KMS-11 (cell line): Measurements from ENCODE around the gene GOLGA6L2.

Experiments
- H2AFZ ChIP-seq: fragments of 200-600 bp; sonication (generic); 2 replicates; pipeline ENCODE4 v1.6.1; 2016; ENCODE audit warnings: antibody characterized with exemption, mixed run types, low read depth
- H3K27ac ChIP-seq: fragments of 200-600 bp; sonication (generic); 2 replicates; pipeline ENCODE4 v1.6.1; 2016; ENCODE audit warnings: mild to moderate bottlenecking, mixed run types
- H3K27me3 ChIP-seq: fragments of 200-600 bp; sonication (generic); 2 replicates; pipeline ENCODE4 v1.6.1; 2017; ENCODE audit warnings: mild to moderate bottlenecking, low read depth, mixed run types, moderate library complexity; ENCODE audit not compliant: insufficient read depth
- H3K36me3 ChIP-seq: fragments of 200-600 bp; sonication (generic); 2 replicates; pipeline ENCODE4 v1.6.1; 2017; ENCODE audit warnings: mild to moderate bottlenecking, mixed run types; ENCODE audit not compliant: insufficient read depth
- H3K4me1 ChIP-seq: fragments of 200-600 bp; sonication (generic); 2 replicates; pipeline ENCODE4 v1.6.1; 2016; ENCODE audit warnings: mild to moderate bottlenecking, low read depth, mixed run types; ENCODE audit not compliant: poor library complexity, severe bottlenecking
- H3K4me2 ChIP-seq: fragments of 200-600 bp; sonication (generic); 2 replicates; pipeline ENCODE4 v1.7.0; 2016; ENCODE audit warnings: mild to moderate bottlenecking, mixed run types
- H3K4me3 ChIP-seq: fragments of 200-600 bp; sonication (generic); IDR thresholded peaks from 2 replicates; pipeline ENCODE4 v1.6.1; 2017; ENCODE audit warnings: low read depth, low read length, mixed read lengths; ENCODE audit not compliant: insufficient read depth
- H3K79me2 ChIP-seq: fragments of 200-600 bp; sonication (generic); 2 replicates; pipeline ENCODE4 v1.6.1; 2016; ENCODE audit warnings: low read depth, mixed run types; ENCODE audit not compliant: insufficient read depth
- H3K9ac ChIP-seq: fragments of 200-600 bp; sonication (generic); 2 replicates; pipeline ENCODE4 v1.6.1; 2016; ENCODE audit warnings: mild to moderate bottlenecking, mixed run types
- H4K20me1 ChIP-seq: fragments of 200-600 bp; sonication (generic); 2 replicates; pipeline ENCODE4 v1.6.1; 2016; ENCODE audit warnings: mild to moderate bottlenecking, mixed run types; ENCODE audit not compliant: insufficient read depth
- TF ChIP-seq, protein P1 (sequence below): fragments of 200-600 bp; sonication (generic); conservative IDR thresholded peaks from 2 replicates; pipeline ENCODE4 v1.6.1; 2017; ENCODE audit warnings: low read depth, mild to moderate bottlenecking, antibody characterized with exemption, low read length, moderate library complexity, mixed read lengths

Gene GOLGA6L2

DNA sequence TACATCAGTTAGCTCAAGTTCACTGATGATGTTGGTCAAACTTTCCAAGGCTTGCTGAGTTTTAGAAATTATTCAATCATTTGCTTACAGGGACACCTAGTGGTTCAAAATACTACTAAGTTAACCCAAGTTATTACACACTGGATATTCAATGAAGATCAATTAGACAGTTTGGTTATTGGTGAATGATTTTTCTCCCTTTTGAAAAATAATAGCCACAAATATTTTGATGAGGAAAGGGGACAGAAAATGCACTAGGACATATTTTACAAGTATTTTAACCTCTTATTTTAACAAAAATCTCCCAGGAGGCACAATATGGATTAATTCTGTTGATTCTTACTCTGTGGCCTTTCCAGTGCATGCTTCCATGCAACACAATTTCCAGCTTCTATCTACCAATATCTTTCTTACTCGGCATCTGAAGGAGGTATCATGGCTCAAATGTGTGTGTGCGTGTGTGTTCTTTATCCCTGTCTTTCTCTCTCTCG, 20.1 kb upstream of the GOLGA6L2 start:
- no peaks in the 10 kb centered on the region for H4K20me1 ChIP-seq
- H3K27ac ChIP-seq: no peak overlapping the region
- TF ChIP-seq, protein P1, sequence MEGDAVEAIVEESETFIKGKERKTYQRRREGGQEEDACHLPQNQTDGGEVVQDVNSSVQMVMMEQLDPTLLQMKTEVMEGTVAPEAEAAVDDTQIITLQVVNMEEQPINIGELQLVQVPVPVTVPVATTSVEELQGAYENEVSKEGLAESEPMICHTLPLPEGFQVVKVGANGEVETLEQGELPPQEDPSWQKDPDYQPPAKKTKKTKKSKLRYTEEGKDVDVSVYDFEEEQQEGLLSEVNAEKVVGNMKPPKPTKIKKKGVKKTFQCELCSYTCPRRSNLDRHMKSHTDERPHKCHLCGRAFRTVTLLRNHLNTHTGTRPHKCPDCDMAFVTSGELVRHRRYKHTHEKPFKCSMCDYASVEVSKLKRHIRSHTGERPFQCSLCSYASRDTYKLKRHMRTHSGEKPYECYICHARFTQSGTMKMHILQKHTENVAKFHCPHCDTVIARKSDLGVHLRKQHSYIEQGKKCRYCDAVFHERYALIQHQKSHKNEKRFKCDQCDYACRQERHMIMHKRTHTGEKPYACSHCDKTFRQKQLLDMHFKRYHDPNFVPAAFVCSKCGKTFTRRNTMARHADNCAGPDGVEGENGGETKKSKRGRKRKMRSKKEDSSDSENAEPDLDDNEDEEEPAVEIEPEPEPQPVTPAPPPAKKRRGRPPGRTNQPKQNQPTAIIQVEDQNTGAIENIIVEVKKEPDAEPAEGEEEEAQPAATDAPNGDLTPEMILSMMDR: peak; percentile 75

DNA sequence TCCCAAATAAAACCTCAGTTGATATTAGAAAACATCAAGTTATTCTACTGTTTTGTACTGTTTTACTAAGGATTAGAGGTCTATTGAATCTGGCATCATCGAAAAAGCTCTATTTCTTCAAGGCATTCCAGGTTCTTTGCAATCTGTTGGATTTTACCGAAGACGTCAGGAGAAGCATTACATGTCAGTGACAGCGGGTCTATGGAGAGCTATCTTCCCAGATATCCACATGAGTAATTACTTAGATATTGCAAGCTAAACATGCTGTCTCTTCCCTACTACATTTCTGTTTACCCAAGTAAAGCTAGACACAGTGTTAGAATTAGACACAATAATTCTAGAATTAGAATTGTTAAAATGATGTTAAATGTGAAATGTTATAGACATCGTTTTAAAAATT, 10.8 kb upstream of the GOLGA6L2 start:
- Histone ChIP-seq H3K9ac (no peak overlapping the region), H4K20me1 (no peaks in the 10 kb centered on the region), H3K79me2 (no peaks in the 10 kb centered on the region), H2AFZ (no peak overlapping the region), H3K4me2 (no peak overlapping the region), H3K27ac (no peak overlapping the region), H3K27me3 (no peaks in the 10 kb centered on the region), H3K4me1 (no peaks in the 10 kb centered on the region), H3K36me3 (no peaks in the 10 kb centered on the region), H3K4me3 (no peak overlapping the region)
- TF ChIP-seq, protein P1: no peak

More for the DNA sequence above, 20.1 kb upstream of the GOLGA6L2 start:
- Histone ChIP-seq H2AFZ (0 out of 2 replicates have a peak overlapping the region, but pooled peaks have one; percentile 19), H3K36me3 (no peaks in the 10 kb centered on the region), H3K4me3 (no peak overlapping the region), H3K79me2 (no peaks in the 10 kb centered on the region), H3K27me3 (no peaks in the 10 kb centered on the region), H3K9ac (no peak overlapping the region), H3K4me1 (no peaks in the 10 kb centered on the region), H3K4me2 (no peak overlapping the region)

DNA sequence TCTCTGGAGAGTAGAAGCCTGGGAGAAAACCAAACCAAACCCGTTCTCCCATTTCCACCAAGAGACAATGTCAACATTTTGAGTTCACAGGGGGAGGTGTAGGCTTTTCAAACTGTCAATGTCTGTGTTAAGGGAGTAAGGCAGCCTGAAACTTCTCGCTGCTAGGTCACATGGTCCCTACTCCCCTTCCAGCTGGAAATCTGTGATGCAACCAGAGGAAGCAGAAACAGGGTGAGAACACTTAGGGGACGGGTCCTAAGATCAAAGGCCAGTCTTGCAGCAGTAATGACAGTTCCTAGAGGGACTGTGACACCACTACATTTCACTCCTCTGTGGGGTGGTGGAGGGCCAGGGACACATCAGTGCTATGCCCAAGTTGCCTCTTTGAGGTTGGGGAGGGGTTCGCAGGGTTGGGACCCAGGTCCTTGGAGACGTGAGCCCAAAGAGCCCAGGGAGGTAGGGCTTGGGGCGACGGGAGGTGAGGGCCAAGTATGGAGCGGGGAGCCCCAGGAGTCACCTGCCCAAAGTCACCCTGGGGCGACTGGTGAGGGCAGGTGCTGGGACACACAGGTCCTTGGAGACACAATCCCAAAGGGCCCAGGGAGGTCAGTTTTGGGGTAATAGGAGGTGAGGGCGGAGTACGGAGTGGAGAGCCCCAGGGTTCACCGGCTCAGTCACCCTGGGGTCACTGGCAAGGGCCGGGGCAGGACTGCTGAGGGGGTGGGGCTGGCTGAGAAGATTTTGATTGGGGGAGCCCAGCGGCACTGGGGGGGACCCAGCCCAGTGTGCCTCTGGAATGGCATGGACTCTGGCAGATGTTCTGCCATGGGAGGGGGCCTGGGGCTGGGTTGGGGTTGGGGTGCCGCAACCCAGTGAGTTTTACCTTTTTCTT, 582 bp downstream of the GOLGA6L2 start:
- Histone ChIP-seq H3K9ac (no peak overlapping the region), H2AFZ (no peak overlapping the region), H3K4me2 (no peak overlapping the region), H4K20me1 (no peaks in the 10 kb centered on the region), H3K79me2 (no peaks in the 10 kb centered on the region), H3K27ac (no peak overlapping the region), H3K36me3 (no peaks in the 10 kb centered on the region), H3K4me1 (no peaks in the 10 kb centered on the region), H3K27me3 (no peaks in the 10 kb centered on the region), H3K4me3 (no peak overlapping the region)
- TF ChIP-seq, protein P1: no peak

DNA sequence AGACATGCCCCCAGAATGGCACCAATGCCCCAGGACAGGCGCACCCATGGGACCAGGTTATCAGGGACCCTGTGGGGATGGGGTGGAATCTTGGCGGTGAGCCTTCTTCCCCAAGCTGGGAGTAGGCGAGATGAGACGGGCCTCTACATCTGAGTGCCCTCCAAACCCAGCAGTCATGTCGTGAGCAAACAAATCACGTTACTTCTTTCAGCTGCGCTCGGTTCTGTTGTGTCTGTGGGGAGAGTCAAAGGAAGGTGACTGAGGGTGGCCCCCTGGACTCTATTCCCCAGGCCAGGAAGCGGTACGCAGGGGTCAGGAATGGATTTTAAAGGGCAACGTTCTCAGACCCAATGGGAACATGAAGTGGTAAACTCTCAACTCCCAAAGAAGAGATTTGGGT, 2.8 kb downstream of the GOLGA6L2 start:
- no peaks in the 10 kb centered on the region for H3K36me3 ChIP-seq
- no peak overlapping the region for H3K4me3 ChIP-seq
- H4K20me1 ChIP-seq: no peaks in the 10 kb centered on the region
- H3K79me2 ChIP-seq: no peaks in the 10 kb centered on the region
- TF ChIP-seq, protein P1: no peak
- H3K4me1 ChIP-seq: peaks cover 3% of the 10 kb centered on the region
- no peak overlapping the region for H3K27ac ChIP-seq
- H3K9ac ChIP-seq: no peak overlapping the region
- peaks cover 4% of the 10 kb centered on the region; the same call in 1 of the 2 replicates for H3K27me3 ChIP-seq
- H3K4me2 ChIP-seq: no peak overlapping the region
- no peak overlapping the region for H2AFZ ChIP-seq
